GM23248 (cell line): ENCODE measurements around the gene CYB5D1. TPM values are rescaled to one million over a fixed set of nuclear protein-coding genes. Genes with fewer than 3 reads are reported as not detected.
A peak's percentile ranks its signal among the peaks of the same experiment; 100 is the strongest.

Experiments
- DNase-seq: peaks from one replicate; pipeline ENCODE4 v3.0.0-alpha.2; 2015
- H2AFZ ChIP-seq: fragments of 200-600 bp; sonication (generic); 2 replicates; pipeline ENCODE4 v1.6.1; 2016; ENCODE audit warnings: antibody characterized with exemption
- H3F3A ChIP-seq: fragments of 200-600 bp; sonication (generic); 2 replicates; pipeline ENCODE4 v1.6.1; 2016; ENCODE audit warnings: mild to moderate bottlenecking, antibody characterized with exemption, mixed run types; ENCODE audit not compliant: insufficient read depth
- H3K27ac ChIP-seq: fragments of 200-600 bp; sonication (generic); 2 replicates; pipeline ENCODE4 v1.5.1; 2016; ENCODE audit warnings: mild to moderate bottlenecking
- H3K27me3 ChIP-seq: fragments of 200-600 bp; sonication (generic); replicated peaks from 2 replicates; pipeline ENCODE4 v1.6.1; 2016; ENCODE audit warnings: mild to moderate bottlenecking; ENCODE audit not compliant: insufficient read depth
- H3K36me3 ChIP-seq: fragments of 200-600 bp; sonication (generic); 2 replicates; pipeline ENCODE4 v1.6.1; 2016; ENCODE audit warnings: low read depth, mild to moderate bottlenecking
- H3K4me1 ChIP-seq: fragments of 200-600 bp; sonication (generic); 2 replicates; pipeline ENCODE4 v1.6.1; 2016; ENCODE audit warnings: mild to moderate bottlenecking; ENCODE audit not compliant: insufficient read depth
- H3K4me2 ChIP-seq: fragments of 200-600 bp; sonication (generic); one replicate; pipeline ENCODE4 v1.6.1; 2016; ENCODE audit warnings: mild to moderate bottlenecking; ENCODE audit not compliant: unreplicated experiment
- H3K4me3 ChIP-seq: fragments of 200-600 bp; sonication (generic); 2 replicates; pipeline ENCODE4 v1.5.1; 2016; ENCODE audit warnings: mild to moderate bottlenecking
- H3K79me2 ChIP-seq: fragments of 200-600 bp; sonication (generic); 2 replicates; pipeline ENCODE4 v1.6.1; 2016; ENCODE audit warnings: mild to moderate bottlenecking; ENCODE audit not compliant: insufficient read depth
- H3K9ac ChIP-seq: fragments of 200-600 bp; sonication (generic); 2 replicates; pipeline ENCODE4 v1.6.1; 2016; ENCODE audit warnings: mild to moderate bottlenecking
- H3K9me2 ChIP-seq: fragments of 200-600 bp; sonication (generic); 2 replicates; pipeline ENCODE4 v1.6.1; 2016; ENCODE audit warnings: mixed run types, mild to moderate bottlenecking, moderate library complexity; ENCODE audit not compliant: insufficient read depth
- H3K9me3 ChIP-seq: fragments of 200-600 bp; sonication (generic); one replicate; pipeline ENCODE4 v1.6.1; 2017; ENCODE audit warnings: low read depth
- H4K20me1 ChIP-seq: fragments of 200-600 bp; sonication (generic); 2 replicates; pipeline ENCODE4 v1.6.0; 2016; ENCODE audit not compliant: insufficient read depth
- EZH2 ChIP-seq: fragments of 200-600 bp; sonication (generic); IDR thresholded peaks from 2 replicates; pipeline ENCODE4 v1.6.1; 2018; ENCODE audit warnings: antibody characterized with exemption, mild to moderate bottlenecking; ENCODE audit not compliant: insufficient read depth, poor library complexity, severe bottlenecking
- EZH2phosphoT487 ChIP-seq: fragments of 200-600 bp; sonication (generic); IDR thresholded peaks from 2 replicates; pipeline ENCODE4 v1.6.1; 2018; ENCODE audit warnings: antibody characterized with exemption, moderate library complexity, mild to moderate bottlenecking, low read depth; ENCODE audit not compliant: insufficient read depth
- WGBS, 2 experiments: methylation state at CpG; one replicate each; pipeline ENCODE4 v1.1.6; 2015 to 2017; ENCODE audit warnings: low lambda C conversion rate in 2 of 2, low coverage in 1 of 2; ENCODE audit errors: missing lambda C conversion rate in 2 of 2; 5-methylcytosine and 5-hydroxymethylcytosine counted together
- in situ Hi-C: fragments of 300-500 bp; cut with MboI; formaldehyde crosslinking; loops from 2 replicates; pipeline ENCODE4 v1.15.0; 2020
- polyA plus RNA-seq: library from polyadenylated mRNA; unstranded; fragments of >200 nt; fragmentation: Nextera tagmentation; extraction: Ambion mirVana; gene quantifications from 2 replicates; pipeline ENCODE4 v1.2.1, GENCODE V29; 2016
- total RNA-seq: library from RNA; depleted of rRNA; stranded (reverse); fragments of >200 nt; shearing (Covaris generic); gene quantifications from 2 replicates; pipeline ENCODE4 v1.2.3, GENCODE V29; 2014

CYB5D1 gene
- total and polyA plus RNA-seq, 2 experiments from 2014 or later, result 9.9 to 11.0 TPM

DNA sequence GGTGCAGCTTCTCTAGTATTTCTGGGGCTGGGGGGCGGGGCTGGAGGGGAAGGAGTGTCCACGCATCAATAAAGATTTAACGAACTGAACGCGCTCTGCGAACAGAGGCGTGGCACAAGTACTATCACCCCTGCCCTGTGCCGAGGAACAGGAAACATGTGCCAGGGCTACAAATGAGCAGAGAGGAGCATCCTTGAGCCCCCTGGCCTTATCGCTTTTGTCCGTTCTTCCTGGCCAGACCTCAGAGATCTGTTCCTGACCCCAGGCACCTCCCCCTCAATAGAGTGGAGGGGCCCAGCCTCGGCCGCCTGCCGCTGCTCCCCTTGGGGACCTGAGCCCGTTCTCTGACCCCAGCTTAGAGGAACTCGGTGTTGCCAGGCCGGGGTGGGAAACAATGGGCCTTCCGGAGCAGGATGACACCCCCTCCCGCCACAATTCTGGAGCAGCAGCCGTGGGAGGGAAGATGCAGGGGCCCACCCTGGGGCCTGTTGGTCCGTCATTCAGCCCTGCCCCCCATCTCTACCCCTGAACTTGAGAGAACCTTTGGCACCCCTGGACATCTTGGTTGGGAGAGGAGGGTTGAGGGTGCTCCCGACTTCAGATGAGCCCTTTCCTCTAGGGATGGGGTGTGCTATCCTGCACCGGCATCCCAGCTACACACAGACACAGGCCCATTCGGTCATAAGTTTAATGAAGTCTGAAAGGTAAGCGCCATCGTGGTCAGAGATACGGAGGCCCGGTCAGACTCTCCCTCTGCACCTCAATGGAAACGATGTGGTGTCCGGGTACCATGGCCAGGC, 1.6 kb upstream of the CYB5D1 start:
- TF ChIP-seq EZH2 (no peak), EZH2phosphoT487 (no peak)
- Histone ChIP-seq H2AFZ (peak overlapping the region; percentile 84), H3K4me2 (peak overlapping the region; percentile 93), H3F3A (peaks cover 29% of the 10 kb centered on the region; the same call in 1 of the 2 replicates), H3K9ac (peak overlapping the region; percentile 86), H3K27me3 (no peaks in the 10 kb centered on the region), H3K4me1 (0 out of 2 replicates have a peak, but pooled peaks cover 17% of the 10 kb centered on the region), H3K36me3 (no peaks in the 10 kb centered on the region), H4K20me1 (no peaks in the 10 kb centered on the region), H3K9me3 (no peaks in the 10 kb centered on the region), H3K4me3 (peak overlapping the region; percentile 80), H3K79me2 (peaks cover 36% of the 10 kb centered on the region), H3K27ac (peak overlapping the region; percentile 88), H3K9me2 (no peaks in the 10 kb centered on the region)
- 3 to 4% methylated on average over 27 to 28 of the region's 29 CpGs for WGBS, 2 experiments
- in situ Hi-C loops, result loop anchor here (10.0 kb wide), 1 partner anchor 111 kb away; no protein-coding TSS in a partner anchor
- peak; percentile 66 for DNase-seq

DNA sequence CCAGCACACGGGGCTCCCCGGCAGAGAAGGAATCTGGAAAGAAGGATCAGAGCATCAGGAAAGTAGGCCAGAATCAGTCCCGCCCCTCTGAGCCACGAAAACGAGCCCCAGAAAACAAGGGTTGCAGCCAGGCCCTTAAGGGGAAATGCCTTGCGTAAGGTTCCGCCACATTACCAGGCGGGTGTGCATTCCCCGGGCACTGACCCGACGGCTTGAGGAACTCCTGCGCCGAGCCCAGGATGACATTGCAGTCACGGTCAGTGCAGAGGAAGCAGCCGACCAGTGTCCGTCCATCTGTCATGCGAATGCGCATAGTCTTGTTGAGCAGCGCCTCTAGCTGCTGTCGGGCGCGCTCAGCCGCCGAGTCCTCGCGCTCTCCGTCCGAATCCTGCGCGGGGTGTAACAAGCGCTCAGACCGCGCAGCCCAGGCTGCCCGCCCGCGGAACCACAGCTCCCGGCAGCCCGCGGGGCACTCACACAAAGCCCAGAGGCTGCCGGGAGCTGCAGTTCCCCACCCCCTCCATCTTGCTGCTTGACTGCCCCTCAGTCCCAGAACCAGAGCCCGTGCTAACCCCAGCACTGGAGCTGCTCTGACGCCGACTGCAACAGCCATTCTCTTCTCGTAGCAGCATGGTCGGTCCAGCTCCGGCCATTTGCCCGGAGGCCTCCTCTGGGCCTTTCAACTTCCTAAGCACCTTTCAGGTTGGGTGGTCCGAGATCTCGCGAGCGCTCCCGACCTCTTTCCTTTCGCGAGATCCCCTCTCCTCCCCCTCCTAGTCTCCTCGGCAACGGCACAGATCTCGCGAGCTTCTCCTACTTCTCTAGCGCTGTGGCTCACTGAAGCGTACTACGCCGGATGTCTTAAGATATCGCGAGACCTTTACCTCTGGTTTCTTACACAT, 741 bp upstream of the CYB5D1 start, which contains the start of gene NAA38:
Gene NAA38, minus strand, starts transcription at position 749 of the 902 bp plus-strand sequence. Its CDS starts 96 bp downstream, at position 653.
- Histone ChIP-seq H4K20me1 (no peaks in the 10 kb centered on the region), H3K27me3 (no peaks in the 10 kb centered on the region), H3K4me3 (peak within 1 kb of the TSS; percentile 80), H3F3A (peaks cover 26% of the 10 kb centered on the region; the same call in 1 of the 2 replicates), H3K36me3 (no peaks in the 10 kb centered on the region), H3K9ac (peak within 1 kb of the TSS; percentile 86), H3K27ac (peak within 1 kb of the TSS; percentile 88), H3K9me3 (no peaks in the 10 kb centered on the region), H2AFZ (peak within 1 kb of the TSS; percentile 84), H3K4me1 (0 out of 2 replicates have a peak, but pooled peaks cover 17% of the 10 kb centered on the region), H3K9me2 (no peaks in the 10 kb centered on the region), H3K4me2 (peak within 1 kb of the TSS; percentile 93), H3K79me2 (peaks cover 38% of the 10 kb centered on the region)
- 0 to 2% methylated on average over 64 of the region's 64 CpGs for WGBS, 2 experiments
- no peak for TF ChIP-seq EZH2
- no peak for TF ChIP-seq EZH2phosphoT487
- peak; percentile 100 for DNase-seq
- in situ Hi-C loops, result loop anchor here (10.0 kb wide), 1 partner anchor 112 kb away; no protein-coding TSS in a partner anchor

DNA sequence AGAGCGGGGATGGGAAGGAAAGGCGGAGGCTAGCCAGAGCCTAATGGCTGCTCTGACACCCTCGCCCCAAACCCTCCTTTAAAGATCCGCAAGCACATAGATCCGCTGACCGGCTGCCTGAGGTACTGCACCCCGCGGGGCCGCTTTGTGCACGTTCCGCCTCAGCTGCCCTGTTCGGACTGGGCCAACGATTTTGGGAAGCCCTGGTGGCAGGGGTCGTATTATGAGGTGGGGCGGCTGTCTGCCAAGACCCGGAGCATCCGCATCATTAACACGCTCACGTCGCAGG, 663 bp downstream of the CYB5D1 start:
- in situ Hi-C loops, result loop anchor here (10.0 kb wide), 1 partner anchor 114 kb away; no protein-coding TSS in a partner anchor
- 3 to 4% methylated on average over 17 to 20 of the region's 20 CpGs for WGBS, 2 experiments
- Histone ChIP-seq H3K9ac (peak overlapping the region; percentile 86), H3K27me3 (no peaks in the 10 kb centered on the region), H3K4me3 (peak overlapping the region; percentile 80), H4K20me1 (no peaks in the 10 kb centered on the region), H3K27ac (peak overlapping the region; percentile 88), H3K9me2 (no peaks in the 10 kb centered on the region), H3K9me3 (no peaks in the 10 kb centered on the region), H3K4me2 (peak overlapping the region; percentile 93), H3K4me1 (0 out of 2 replicates have a peak, but pooled peaks cover 17% of the 10 kb centered on the region), H3F3A (peaks cover 28% of the 10 kb centered on the region; the same call in 1 of the 2 replicates), H3K36me3 (no peaks in the 10 kb centered on the region), H3K79me2 (peaks cover 32% of the 10 kb centered on the region), H2AFZ (peak overlapping the region; percentile 84)
- TF ChIP-seq EZH2 (no peak), EZH2phosphoT487 (no peak)
- DNase-seq, result peak; percentile 92

- Histone ChIP-seq H3K9me2 (no peaks in the 10 kb centered on the region), H3K27me3 (no peaks in the 10 kb centered on the region), H2AFZ (peak overlapping the region; percentile 84; the same call in 1 of the 2 replicates), H3F3A (peaks cover 30% of the 10 kb centered on the region; the same call in 1 of the 2 replicates), H3K4me2 (peak overlapping the region; percentile 93), H3K36me3 (0 out of 2 replicates have a peak, but pooled peaks cover 3% of the 10 kb centered on the region), H4K20me1 (no peaks in the 10 kb centered on the region), H3K9ac (peak overlapping the region; percentile 86), H3K4me3 (peak overlapping the region; percentile 80), H3K4me1 (0 out of 2 replicates have a peak, but pooled peaks cover 17% of the 10 kb centered on the region), H3K27ac (0 out of 2 replicates have a peak overlapping the region, but pooled peaks have one; percentile 88), H3K9me3 (no peaks in the 10 kb centered on the region), H3K79me2 (peaks cover 32% of the 10 kb centered on the region)
- no peak for TF ChIP-seq EZH2phosphoT487
- no peak for TF ChIP-seq EZH2
- DNase-seq, result no peak
- WGBS, 2 experiments, result 71 to 73% methylated on average over 8 of the region's 8 CpGs
- in situ Hi-C loops, result loop anchor here (10.0 kb wide), 1 partner anchor 114 kb away; no protein-coding TSS in a partner anchor
These were observed 1.2 kb downstream of the CYB5D1 start for GRCh38 chr17:7859028-7859427.
